ENCODE results near the gene BICD1. TPM values are rescaled to one million over a fixed set of nuclear protein-coding genes. Genes with fewer than 3 reads are reported as not detected.
"Not testable (repeated sequence)": the region's sequence is repeated elsewhere in the genome, so short reads cannot be mapped to it uniquely, and the experiment has no call there.

Gene BICD1
- total and polyA plus RNA-seq, 9 donors = 7.7 to 16.9 (median 9.4) TPM

- Histone ChIP-seq H3K27me3 (ENCODE audit: control insufficient read depth, insufficient read depth, low read length) (no peaks in the 10 kb centered on the region), H3K9me3 (replicated peaks; ENCODE audit: control insufficient read depth, low read depth, low read length) (no peaks in the 10 kb centered on the region)
Measured at GRCh38 chr12:32178341-32179010, 71.8 kb downstream of the BICD1 start.

GRCh38 chr12:32179011-32179395 lies 72.4 kb downstream of the BICD1 start:
- Histone ChIP-seq H3K4me3 (ENCODE audit: low read length) (no peak overlapping the region), H3K9me3 (replicated peaks; ENCODE audit: control insufficient read depth, low read depth, low read length) (no peaks in the 10 kb centered on the region), H3K27me3 (ENCODE audit: control insufficient read depth, insufficient read depth, low read length) (no peaks in the 10 kb centered on the region), H3K36me3 (ENCODE audit: control insufficient read depth, insufficient read depth, low read length) (no peaks in the 10 kb centered on the region), H3K4me1 (ENCODE audit: control insufficient read depth, insufficient read depth, low read length) (peaks cover 3% of the 10 kb centered on the region), H3K27ac (ENCODE audit: low read length) (no peak overlapping the region)
- WGBS (ENCODE audit: insufficient coverage) = no CpG with 5 or more reads among the region's 6 CpGs
- no peak for DNase-seq

More at GRCh38 chr12:32178341-32179010, 71.8 kb downstream of the BICD1 start:
- 75% methylated on average over 3 of the region's 6 CpGs for WGBS (ENCODE audit: insufficient coverage)
- H3K4me1 ChIP-seq (ENCODE audit: control insufficient read depth, insufficient read depth, low read length) = peaks cover 3% of the 10 kb centered on the region
- no peak overlapping the region for H3K27ac ChIP-seq (ENCODE audit: low read length)
- DNase-seq = no peak
- H3K4me3 ChIP-seq (ENCODE audit: low read length) = no peak overlapping the region
- no peaks in the 10 kb centered on the region for H3K36me3 ChIP-seq (ENCODE audit: control insufficient read depth, insufficient read depth, low read length)

GRCh38 chr12:32181498-32182175 lies 75.0 kb downstream of the BICD1 start:
- Histone ChIP-seq H3K4me1 (ENCODE audit: control insufficient read depth, insufficient read depth, low read length) (peaks cover 3% of the 10 kb centered on the region), H3K36me3 (ENCODE audit: control insufficient read depth, insufficient read depth, low read length) (no peaks in the 10 kb centered on the region), H3K27me3 (ENCODE audit: control insufficient read depth, insufficient read depth, low read length) (no peaks in the 10 kb centered on the region), H3K9me3 (replicated peaks; ENCODE audit: control insufficient read depth, low read depth, low read length) (no peaks in the 10 kb centered on the region), H3K4me3 (ENCODE audit: low read length) (no peak overlapping the region), H3K27ac (ENCODE audit: low read length) (no peak overlapping the region)
- peak; percentile 24 for DNase-seq
- WGBS (ENCODE audit: insufficient coverage) = no CpG with 5 or more reads among the region's 1 CpG

GRCh38 chr12:32183650-32184049 lies 77.0 kb downstream of the BICD1 start:
- 100% methylated on average over 1 of the region's 1 CpG for WGBS (ENCODE audit: insufficient coverage)
- DNase-seq = no peak
- Histone ChIP-seq H3K36me3 (ENCODE audit: control insufficient read depth, insufficient read depth, low read length) (no peaks in the 10 kb centered on the region), H3K4me3 (ENCODE audit: low read length) (no peak overlapping the region), H3K4me1 (ENCODE audit: control insufficient read depth, insufficient read depth, low read length) (peaks cover 3% of the 10 kb centered on the region), H3K27ac (ENCODE audit: low read length) (no peak overlapping the region), H3K9me3 (replicated peaks; ENCODE audit: control insufficient read depth, low read depth, low read length) (no peaks in the 10 kb centered on the region), H3K27me3 (ENCODE audit: control insufficient read depth, insufficient read depth, low read length) (no peaks in the 10 kb centered on the region)

- not testable (repeated sequence) for H3K4me3 ChIP-seq (ENCODE audit: low read length); DNase-seq; H3K9me3 ChIP-seq (replicated peaks; ENCODE audit: control insufficient read depth, low read depth, low read length); H3K27me3 ChIP-seq (ENCODE audit: control insufficient read depth, insufficient read depth, low read length); H3K36me3 ChIP-seq (ENCODE audit: control insufficient read depth, insufficient read depth, low read length); H3K27ac ChIP-seq (ENCODE audit: low read length); H3K4me1 ChIP-seq (ENCODE audit: control insufficient read depth, insufficient read depth, low read length)
- 89% methylated on average over 6 of the region's 8 CpGs for WGBS (ENCODE audit: insufficient coverage)
Measured at GRCh38 chr12:32187127-32187526, 80.5 kb downstream of the BICD1 start.

- no peaks in the 10 kb centered on the region for H3K36me3 ChIP-seq (ENCODE audit: control insufficient read depth, insufficient read depth, low read length)
- WGBS (ENCODE audit: insufficient coverage) = no CpG with 5 or more reads among the region's 3 CpGs
- no peaks in the 10 kb centered on the region for H3K4me1 ChIP-seq (ENCODE audit: control insufficient read depth, insufficient read depth, low read length)
- no peak overlapping the region for H3K4me3 ChIP-seq (ENCODE audit: low read length)
- H3K9me3 ChIP-seq (replicated peaks; ENCODE audit: control insufficient read depth, low read depth, low read length) = peaks cover 5% of the 10 kb centered on the region
- no peak overlapping the region for H3K27ac ChIP-seq (ENCODE audit: low read length)
- H3K27me3 ChIP-seq (ENCODE audit: control insufficient read depth, insufficient read depth, low read length) = no peaks in the 10 kb centered on the region
- no peak for DNase-seq
Measured at GRCh38 chr12:32191445-32191844, 84.8 kb downstream of the BICD1 start.

- WGBS (ENCODE audit: insufficient coverage) = no CpG with 5 or more reads among the region's 6 CpGs
- Histone ChIP-seq H3K4me1 (ENCODE audit: control insufficient read depth, insufficient read depth, low read length) (no peaks in the 10 kb centered on the region), H3K27ac (ENCODE audit: low read length) (no peak overlapping the region), H3K4me3 (ENCODE audit: low read length) (no peak overlapping the region), H3K9me3 (replicated peaks; ENCODE audit: control insufficient read depth, low read depth, low read length) (peaks cover 5% of the 10 kb centered on the region), H3K36me3 (ENCODE audit: control insufficient read depth, insufficient read depth, low read length) (no peaks in the 10 kb centered on the region), H3K27me3 (ENCODE audit: control insufficient read depth, insufficient read depth, low read length) (no peaks in the 10 kb centered on the region)
- DNase-seq = no peak
Measured at GRCh38 chr12:32196250-32197198, 89.9 kb downstream of the BICD1 start.

GRCh38 chr12:32197421-32197820 lies 90.8 kb downstream of the BICD1 start:
- no peak for DNase-seq
- whole genome bisulfite sequencing (ENCODE audit: insufficient coverage) = no CpG with 5 or more reads among the region's 2 CpGs
- Histone ChIP-seq H3K9me3 (replicated peaks; ENCODE audit: control insufficient read depth, low read depth, low read length) (peaks cover 5% of the 10 kb centered on the region), H3K36me3 (ENCODE audit: control insufficient read depth, insufficient read depth, low read length) (no peaks in the 10 kb centered on the region), H3K27ac (ENCODE audit: low read length) (no peak overlapping the region), H3K27me3 (ENCODE audit: control insufficient read depth, insufficient read depth, low read length) (no peaks in the 10 kb centered on the region), H3K4me1 (ENCODE audit: control insufficient read depth, insufficient read depth, low read length) (no peaks in the 10 kb centered on the region), H3K4me3 (ENCODE audit: low read length) (no peak overlapping the region)

- H3K36me3 ChIP-seq (ENCODE audit: control insufficient read depth, insufficient read depth, low read length) = no peaks in the 10 kb centered on the region
- DNase-seq = no peak
- no peak overlapping the region for H3K27ac ChIP-seq (ENCODE audit: low read length)
- no peaks in the 10 kb centered on the region for H3K4me1 ChIP-seq (ENCODE audit: control insufficient read depth, insufficient read depth, low read length)
- WGBS (ENCODE audit: insufficient coverage) = 100% methylated on average over 2 of the region's 2 CpGs
- H3K27me3 ChIP-seq (ENCODE audit: control insufficient read depth, insufficient read depth, low read length) = no peaks in the 10 kb centered on the region
- peaks cover 5% of the 10 kb centered on the region for H3K9me3 ChIP-seq (replicated peaks; ENCODE audit: control insufficient read depth, low read depth, low read length)
- no peak overlapping the region for H3K4me3 ChIP-seq (ENCODE audit: low read length)
Measured at GRCh38 chr12:32198555-32198954, 91.9 kb downstream of the BICD1 start.

- peak; percentile 16 for DNase-seq
- Histone ChIP-seq H3K27me3 (ENCODE audit: control insufficient read depth, insufficient read depth, low read length) (no peaks in the 10 kb centered on the region), H3K4me1 (ENCODE audit: control insufficient read depth, insufficient read depth, low read length) (no peaks in the 10 kb centered on the region), H3K9me3 (replicated peaks; ENCODE audit: control insufficient read depth, low read depth, low read length) (no peaks in the 10 kb centered on the region), H3K27ac (ENCODE audit: low read length) (no peak overlapping the region), H3K4me3 (ENCODE audit: low read length) (no peak overlapping the region), H3K36me3 (ENCODE audit: control insufficient read depth, insufficient read depth, low read length) (no peaks in the 10 kb centered on the region)
- no CpG with 5 or more reads among the region's 2 CpGs for WGBS (ENCODE audit: insufficient coverage)
Measured at GRCh38 chr12:32201096-32201495, 94.4 kb downstream of the BICD1 start.
